NCI-H2227 (cell line): ENCODE data around the gene ST3GAL5.

Experiments used
- DNase-seq: peaks from one replicate; lab custom pipeline; 2025; ENCODE audit not compliant: unreplicated experiment; lab: John Stamatoyannopoulos, UW

The ST3GAL5 gene

DNA sequence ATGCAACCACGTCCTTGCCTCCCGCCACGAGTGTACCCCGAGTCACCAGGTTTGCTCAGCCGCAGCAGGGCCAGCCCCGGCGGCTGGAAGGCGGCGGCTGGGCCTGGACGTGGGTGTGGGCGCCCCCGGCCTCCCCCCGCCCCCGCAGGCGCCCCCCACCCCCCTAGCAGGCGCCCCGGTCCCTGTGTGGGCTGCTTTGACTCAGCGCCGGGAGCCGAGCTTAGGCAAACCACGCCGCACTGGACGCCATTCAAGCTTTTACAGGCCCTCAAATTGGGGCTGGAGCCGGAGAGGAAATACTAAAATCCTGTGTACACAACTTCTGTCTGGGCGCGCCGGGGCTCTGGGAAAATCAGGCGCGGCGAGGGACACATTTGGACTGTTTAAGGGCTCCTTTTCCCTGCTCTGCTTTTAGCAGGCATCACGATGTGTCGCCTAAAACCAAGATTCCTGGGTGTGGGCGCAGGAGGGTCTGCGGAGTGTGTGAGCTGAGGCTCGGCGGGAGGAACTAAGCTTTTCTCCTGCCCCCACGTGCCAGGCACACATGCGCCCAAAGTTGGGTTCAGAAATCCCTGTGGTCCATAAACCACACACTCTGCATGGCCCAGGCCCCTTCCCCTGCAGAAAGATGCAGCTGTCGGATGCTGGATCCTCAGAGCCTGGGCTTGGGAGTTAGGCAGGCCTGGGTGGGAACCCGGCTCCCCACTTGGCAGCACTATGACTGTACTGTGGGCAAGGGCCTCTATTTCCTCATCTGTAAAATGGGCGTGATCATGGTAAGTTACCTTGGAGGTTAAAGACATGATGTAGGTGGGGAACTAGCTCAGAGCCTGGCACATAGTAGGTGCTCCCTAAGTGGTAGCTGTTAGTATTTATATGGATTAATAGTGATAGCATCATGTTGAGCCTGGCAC is 77.4 kb downstream of the ST3GAL5 start:
- no peak for DNase-seq

DNA sequence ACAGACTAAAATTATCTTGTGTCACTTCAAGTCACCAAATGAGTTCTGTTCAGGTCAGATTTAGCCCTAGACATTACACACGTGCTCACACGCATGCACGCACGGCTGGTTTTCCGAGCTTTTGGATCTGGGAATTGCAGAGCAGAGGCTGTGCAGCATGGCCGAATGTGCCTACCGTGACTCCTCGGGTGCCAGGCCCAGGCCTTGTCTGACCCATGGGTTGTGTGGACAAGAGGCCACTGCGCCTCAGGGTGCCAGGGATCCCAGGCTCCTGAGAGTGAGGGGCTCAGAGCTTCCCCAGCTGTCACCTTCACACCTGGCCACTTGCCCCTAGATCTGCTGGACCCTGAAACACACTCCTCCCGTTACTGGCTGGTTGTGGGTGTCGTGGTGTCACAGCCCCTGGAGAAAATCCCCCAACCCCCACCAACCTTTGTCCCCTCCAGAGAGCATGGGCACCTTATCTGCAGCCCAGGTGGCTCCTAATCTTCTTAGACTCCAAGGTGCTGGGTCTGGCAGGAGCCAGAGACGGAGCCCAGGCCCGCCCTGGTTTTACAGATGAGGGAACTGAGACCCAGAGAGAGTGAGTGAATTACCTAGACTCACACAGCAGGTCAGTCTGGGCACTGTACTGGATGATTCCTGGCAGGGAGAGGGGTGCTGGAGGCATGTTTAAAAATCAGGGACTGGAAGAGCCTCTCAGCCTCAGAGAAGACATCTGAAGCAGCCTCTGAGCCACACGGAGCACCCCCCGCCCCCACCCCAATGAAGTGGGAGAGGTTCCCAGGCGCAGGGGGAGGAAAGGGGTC is 78.2 kb downstream of the ST3GAL5 start:
- no peak for DNase-seq

DNA sequence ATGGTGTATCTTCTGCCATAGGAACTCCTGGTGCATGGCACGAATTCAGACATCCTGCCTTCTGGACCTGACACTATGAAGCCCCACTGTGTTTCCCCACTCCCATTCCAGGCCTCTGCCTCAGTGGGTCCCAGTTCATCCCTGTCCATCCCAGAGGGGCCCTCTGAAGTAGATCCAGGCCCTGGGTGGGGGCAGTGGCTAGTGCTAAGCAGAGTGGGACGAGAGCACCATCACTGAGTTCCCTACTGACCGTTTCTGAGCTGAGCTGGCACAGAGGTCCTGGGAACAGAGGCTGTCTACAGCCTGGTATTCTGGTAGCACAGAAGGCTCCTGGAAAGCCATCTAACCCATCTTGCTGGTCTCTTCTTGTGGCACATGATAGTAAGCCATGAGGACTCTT is 81.0 kb downstream of the ST3GAL5 start:
- no peak for DNase-seq

DNA sequence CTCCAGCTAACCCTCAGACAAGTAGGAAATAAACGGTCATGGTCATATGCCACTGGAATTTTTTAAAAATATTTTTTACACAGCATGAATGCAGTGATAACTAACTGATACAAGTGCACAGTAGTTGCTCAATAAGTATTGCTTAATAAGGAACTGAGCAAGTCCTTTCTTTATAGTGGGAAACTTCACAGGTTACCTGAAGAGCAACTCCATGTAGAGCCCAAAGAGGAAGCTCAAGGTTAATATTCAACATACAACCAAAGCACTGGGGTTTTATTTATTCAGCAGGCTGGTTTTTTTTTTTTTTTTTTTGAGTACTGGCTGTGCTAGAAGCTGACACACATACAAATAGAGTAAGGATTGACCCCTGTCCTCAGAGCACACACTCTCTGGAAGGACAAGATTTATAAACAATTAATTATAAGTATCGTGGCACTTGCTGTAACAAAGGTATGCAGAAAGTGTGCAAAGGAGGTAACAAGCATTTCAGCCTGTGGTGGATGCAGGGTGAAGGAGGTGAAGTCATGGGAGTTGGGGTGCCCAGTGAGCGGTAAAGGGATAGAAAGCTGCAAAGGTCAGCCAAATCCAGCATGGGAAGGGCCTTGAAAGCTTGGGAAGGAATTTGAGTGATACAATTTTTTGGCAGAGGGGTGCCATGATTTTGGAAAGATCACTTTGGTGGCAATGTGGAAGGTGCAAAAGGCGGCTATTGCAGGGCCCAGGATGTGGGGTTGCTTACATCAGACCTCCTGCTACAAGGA is 82.3 kb downstream of the ST3GAL5 start:
- no peak for DNase-seq

DNA sequence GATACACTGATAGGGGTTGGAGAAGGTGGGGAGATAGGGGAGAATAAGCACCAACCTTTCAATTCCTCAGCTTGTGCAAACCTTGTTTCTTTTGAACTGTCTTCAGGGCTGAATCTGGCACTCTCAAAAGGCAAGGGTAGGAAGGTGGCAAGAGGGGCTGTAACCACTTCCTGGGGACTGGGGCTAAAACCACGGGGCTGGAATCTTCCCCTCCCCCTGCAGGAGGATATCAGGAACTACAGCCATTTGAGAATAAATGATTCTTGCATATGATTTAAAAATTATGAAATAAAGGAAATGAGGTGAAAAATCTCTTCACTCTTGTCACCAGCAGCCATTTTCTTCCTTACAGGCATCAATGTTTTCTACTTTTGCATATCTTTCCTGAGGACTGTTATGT is 84.2 kb downstream of the ST3GAL5 start:
- DNase-seq, result no peak

DNA sequence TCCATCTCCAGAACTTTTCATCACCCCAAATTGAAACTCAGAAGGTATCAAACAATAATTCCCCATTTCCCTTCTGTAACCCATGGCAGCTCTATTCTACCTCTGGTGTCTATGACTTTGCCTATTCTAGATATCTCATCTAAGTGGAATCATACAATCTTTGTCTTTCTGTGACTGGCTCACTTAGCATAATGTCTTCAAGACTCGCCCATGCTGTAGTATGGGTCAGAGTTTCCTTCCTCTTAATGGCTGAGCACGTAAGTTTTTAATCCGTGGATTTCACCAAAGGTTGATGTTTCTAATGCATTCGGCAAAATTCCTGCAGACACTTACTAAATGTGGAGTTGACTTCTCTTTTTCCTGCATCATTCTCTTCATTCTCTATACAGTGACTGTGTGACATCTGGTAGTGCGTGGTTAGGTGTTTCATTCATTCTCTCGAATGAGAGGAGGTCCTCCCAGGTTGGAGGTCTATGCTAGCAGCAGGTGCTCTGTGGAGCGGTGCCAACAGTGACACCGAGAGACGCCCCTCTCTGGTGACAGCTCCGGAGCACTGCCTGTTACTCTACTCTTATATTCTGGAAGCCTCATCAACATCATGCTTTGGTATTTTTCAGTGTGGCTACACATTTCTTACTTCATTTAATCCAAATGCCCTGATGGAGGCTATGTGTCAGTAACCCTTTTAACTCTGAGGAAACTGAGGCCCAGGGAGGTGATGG is 84.9 kb downstream of the ST3GAL5 start:
- no peak for DNase-seq

DNA sequence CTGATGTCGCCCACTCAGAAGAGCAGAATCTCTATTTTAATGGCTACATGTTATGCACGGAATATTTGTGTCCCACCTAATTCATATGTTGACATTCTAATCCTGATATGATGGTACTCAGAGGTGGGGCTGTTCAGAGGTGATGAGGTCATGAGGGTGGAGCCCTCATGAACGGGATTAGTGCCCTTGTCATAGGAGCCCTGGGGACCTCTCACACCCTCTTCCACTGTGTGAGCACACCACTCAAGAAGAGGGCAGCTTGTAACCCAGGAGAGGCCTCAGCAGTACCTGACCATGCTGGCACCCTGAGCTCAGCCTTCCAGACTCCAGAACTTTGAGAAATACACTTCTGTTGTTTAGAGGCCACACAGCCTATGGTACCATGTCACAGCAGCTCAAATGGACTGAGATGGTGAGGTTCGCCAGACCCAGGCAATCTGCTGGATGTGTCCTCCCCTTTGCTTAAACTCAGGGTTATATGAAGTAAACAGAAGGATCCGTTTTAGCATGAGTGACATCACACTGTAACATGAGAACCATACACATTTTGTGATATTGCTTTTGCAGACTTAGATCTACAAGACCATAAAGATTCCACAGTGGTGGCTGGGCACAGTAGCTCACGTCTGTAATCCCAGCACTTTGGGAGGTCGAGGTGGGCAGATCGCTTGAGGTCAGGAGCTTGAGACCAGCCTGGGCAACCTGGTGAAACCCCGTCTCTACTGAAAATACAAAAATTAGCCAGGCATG is 86.3 kb downstream of the ST3GAL5 start:
- no peak for DNase-seq

DNA sequence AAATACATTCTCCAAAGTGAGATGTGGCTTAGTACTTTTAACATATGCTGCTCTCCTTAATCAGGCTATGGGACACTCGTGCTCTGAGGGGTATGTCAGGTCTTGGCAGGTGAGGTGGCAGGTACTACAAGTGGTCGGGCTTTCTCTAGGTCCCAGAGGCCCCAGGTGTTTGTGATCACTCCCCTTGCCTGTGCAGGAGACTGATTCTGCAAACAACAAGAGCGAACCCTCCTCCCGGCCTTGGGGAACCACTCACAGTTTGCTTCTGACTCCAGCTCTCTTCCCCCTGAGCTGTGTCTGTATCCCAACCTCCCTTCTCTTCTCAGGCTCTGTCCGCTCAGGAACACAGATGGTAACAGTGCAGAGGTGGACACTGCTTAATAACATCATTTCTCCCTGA is 86.9 kb downstream of the ST3GAL5 start:
- DNase-seq, result no peak

DNA sequence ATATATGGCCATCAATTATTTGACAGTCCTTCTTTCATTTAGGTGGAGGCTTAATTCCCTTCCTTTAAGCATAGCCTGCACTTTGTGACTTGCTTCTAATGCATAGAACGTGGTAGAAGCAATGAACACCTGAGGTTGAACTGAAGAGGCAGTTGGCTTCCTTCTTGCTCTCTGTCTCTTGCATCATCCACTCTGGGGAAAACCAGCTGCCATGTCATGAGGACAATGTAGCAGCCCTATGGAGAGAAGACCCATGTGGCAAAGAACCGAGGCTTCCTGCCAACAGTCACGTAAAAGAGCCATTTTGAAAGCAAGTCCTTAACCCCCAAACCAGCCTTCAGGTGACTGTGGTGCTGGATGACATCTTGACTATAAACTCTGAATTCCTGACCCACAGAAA is 88.2 kb downstream of the ST3GAL5 start:
- no peak for DNase-seq

DNA sequence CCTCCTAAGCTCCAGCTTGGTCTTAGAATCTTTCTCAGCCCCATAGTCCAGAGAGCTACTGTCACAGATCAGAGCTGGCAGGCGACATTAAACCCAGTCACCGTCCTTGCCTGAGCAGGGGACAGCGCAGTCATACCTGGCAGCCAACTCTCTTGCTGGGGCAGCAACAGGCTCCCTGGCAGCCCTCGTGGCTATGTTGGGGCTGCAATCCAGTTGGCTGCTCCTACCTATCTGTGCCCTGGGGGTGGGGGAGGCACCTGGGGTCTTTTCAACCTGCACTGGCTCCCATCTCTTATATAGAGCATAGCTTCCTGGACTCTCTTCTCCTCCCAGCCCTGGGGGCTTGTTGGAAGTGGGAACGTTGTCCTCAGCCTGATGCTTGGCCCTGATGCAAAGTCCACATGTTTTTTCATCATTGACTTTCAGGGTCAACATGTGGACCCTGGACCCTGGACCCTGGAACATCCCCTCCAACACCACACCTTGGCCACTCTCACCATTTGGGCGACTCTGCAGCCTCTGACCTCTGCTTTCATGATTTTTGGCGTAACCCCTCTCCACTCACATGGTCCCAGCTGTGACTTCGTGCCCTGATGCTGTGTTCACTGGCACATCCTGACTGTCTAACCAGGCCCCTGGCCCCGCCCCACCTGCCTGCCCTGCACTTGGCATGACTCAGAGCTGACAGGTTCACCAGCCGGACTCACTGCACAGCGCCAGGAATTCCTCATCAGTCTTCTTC is 89.4 kb downstream of the ST3GAL5 start:
- no peak for DNase-seq

DNA sequence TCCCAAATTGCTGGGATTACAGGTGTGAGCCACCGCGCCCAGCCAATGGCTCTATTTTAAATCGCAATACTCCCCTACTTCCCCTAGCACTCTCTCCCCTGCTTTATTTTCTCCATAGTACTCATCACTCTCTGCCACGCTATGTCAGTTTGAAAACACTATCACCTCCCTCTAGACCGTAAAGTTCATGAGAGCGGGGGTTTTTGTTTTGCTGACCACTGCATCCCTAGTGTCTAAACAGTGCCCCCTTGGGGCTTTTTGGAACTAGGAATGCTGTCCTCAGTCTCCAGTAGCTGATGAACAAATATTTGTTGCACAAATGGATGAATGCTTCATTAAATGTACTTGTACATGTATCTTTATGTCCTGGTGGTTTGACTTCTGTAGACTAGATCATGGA is 90.9 kb downstream of the ST3GAL5 start:
- DNase-seq, result no peak

DNA sequence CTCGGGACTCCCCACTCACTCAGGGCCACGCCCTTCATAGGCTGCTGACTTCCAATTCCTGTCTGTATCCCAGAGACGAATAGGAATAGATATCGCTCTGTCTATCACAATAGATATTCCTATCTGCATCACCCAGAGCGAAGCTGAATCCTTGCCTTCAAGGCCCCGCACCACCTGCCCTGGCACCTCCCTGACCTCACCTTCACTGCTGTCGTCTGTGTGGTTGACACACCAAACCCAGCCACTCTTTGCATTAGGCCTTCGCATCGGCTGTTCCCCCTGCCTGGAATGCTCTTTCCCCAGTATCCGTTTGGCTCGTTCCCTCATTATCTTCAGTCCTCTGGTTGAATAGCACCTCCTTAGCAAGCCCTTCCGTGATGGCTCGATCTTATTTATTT is 91.5 kb downstream of the ST3GAL5 start:
- DNase-seq, result no peak

DNA sequence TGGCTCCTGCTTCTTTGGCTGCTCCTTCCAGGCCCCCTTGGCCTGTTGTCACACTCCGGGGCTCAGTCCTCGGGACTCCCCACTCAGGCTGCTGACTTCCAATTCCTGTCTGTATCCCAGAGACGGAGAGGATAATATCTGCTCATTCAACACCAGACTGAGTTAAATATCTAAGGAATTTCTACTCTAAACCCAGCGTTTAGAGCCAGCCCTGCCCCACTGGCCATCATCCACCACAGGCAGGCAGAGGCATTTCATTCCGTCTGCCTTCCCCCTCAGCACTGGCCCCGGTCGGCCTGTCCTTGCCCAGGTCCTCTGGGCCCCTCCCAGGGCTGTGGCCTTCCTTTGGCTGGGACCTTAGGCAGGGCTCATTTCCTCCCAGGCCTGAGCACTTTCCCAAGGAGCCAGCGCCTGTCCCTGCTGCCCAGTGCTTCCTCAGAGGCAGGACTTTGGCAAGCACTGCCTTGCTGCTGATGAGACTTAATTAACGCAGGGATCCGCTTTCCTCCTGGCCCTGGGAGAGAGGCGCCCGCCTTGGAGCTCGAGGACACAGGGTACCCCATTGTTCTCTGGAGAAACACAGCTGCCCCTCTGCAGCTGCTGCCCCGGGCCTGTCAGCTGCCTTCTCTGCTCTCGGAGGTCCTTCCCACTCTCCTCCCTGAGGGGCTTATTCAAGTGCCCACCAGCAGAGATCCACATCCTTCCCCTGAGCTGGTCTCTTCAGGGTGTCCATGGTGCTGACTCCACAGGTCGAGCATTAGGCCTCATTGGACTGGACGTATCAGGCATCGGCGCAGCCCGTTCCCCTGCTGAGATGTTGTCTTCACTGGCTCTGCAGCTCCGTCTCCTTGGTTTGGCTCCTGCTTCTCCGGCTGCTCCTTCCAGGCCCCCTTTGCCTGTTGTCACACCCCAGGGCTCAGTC is 92.2 kb downstream of the ST3GAL5 start:
- no peak for DNase-seq

DNA sequence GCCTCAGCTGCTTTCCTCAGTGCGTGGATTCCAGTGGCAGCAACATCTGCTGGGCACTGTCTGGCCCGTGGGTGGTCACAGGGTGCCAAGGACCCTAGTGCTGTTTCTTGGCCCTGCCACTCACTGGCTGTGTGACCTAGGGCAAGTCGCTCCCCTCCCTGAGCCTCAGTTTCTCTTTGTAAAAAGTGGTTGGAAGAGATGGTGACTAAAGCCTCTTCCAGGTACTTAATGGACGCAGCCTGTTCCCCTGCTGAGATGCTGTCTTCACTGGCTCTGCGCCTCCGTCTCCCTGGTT is 92.8 kb downstream of the ST3GAL5 start:
- no peak for DNase-seq

DNA sequence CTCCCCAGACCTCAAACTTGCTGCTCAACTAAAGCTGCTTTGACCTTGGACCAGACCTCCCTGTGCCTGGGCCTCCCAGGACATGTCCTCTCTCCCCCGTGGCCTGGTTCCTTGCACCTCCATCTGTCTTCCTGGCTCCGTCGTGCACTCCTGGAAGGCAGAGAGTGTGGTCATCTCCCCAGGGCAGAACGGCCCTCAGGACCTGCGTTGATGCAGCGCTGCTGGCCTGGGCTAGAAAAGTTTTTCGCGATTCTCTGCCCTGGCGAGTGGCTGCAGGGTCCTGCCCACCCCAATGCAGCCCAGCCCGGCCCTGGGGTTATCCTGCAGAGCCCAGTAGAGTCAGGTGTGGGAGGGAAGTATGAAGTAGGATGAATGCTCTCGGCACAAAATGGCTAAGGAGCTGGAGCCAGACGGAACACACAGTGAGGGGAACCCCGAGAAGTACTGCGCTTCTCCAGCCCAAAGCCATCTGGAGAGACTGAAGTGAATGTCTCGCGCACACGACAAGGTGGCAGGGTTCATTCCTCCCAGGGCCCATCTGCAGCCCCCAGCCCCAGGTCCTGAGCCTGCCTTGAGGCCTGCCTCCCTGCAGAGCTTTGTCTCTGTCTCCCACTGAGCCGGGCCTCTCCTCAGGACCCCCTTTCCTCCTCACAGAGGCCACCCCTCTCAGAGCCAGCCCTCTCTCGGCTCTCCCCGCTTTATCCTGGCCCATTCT is 93.3 kb downstream of the ST3GAL5 start:
- DNase-seq, result no peak

DNA sequence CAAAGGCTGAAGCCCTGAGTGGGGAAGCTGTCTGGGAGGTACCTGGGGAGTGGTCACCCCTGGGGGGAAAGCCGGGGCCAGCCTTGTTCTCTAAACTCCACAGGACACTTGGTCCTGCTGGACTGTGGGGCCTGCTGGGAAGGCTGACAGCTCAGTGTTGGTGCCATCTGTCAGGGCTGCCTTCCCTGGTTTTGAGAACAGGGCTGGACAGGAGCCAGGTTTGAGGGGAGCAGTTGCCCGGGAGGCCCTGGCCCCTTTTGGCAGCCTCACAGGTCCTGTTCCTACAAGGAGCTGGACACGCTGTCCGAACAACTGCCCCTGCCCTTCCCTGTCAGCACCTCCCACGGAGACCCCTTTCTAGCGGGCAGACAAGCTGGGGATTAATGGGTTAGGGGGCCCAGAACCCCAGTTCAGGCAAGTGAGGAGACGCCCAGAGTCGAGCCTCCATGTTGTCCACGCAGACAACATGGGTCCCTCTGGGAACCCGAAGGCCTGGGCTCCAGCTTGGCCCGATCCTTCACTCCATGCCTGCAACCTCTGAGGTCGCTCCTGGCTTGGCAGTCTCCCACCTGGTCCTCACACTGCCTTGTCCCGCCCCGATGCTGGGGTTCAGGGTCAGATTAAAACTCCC is 94.2 kb downstream of the ST3GAL5 start:
- no peak for DNase-seq

DNA sequence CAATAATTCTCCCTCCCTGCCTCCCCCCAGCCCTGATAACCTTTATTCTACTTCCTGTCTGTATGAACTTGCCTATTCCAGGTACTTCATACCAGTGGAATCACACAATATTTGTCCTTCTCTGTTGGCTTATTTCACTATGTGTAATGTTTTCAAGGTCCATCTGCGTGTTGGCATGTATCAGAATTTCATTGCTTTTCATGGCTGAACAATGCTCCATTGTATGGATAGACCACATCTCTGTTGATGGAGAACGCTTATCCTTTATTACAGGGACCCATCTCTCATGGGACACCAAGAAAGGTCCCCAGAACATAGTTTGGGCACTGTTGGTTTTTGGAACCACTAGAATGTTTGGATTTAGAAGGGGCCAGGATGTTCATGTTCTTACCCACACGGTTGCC is 94.8 kb downstream of the ST3GAL5 start:
- DNase-seq, result no peak

DNA sequence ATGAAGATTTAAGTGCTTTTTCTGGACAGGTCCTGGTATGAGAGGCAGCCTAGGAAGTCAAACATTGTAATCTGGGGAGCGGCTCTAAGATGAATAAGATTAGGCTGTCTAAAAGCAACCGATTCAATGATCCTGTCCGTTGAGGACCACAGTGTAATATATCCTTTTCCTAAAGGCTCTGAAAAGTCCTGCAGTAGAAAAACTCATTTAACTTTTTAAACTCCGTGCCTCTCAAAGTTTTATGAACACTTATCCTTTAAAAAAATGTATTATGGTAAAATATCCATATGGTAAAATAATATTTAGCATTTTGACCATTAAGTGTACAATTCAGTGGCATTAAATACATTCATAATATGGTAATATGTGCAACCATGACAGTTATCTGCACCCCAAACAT is 95.2 kb downstream of the ST3GAL5 start:
- DNase-seq, result no peak
